ENCODE results near the gene SESN3. TPM values are rescaled to one million over a fixed set of nuclear protein-coding genes. Genes with fewer than 3 reads are reported as not detected.

SESN3 gene
- total RNA-seq, 6 donors from 2014 or later, result 11.5 to 48.8 (median 23.2) TPM

GRCh38 chr11:95262994-95263765 lies 32.2 kb upstream of the SESN3 start:
- 67 to 92% methylated on average over 2 of the region's 2 CpGs for WGBS, 2 donors
- Histone ChIP-seq H3K27me3 (no peaks in the 10 kb centered on the region), H3K36me3 (no peaks in the 10 kb centered on the region), H3K9me3 (no peaks in the 10 kb centered on the region), H3K4me1 (peaks cover 0 to 20% (median 15%) of the 10 kb centered on the region in 4 donors), H3K27ac (no peak overlapping the region), H3K4me3 (no peak overlapping the region)
- ATAC-seq (ENCODE audit: low FRiP score in 2 of 2), result no peak
- no peak for TF ChIP-seq EP300 (IDR thresholded peaks at IDR 0.05)
- no peak for TF ChIP-seq POLR2A (IDR thresholded peaks at IDR 0.05)
- no peak for DNase-seq

GRCh38 chr11:95257456-95257971 lies 26.5 kb upstream of the SESN3 start:
- no peaks in the 10 kb centered on the region for H3K9me3 ChIP-seq
- H3K27ac ChIP-seq, result no peak overlapping the region
- ATAC-seq (ENCODE audit: low FRiP score in 2 of 2) (no peak), DNase-seq (no peak)
- H3K27me3 ChIP-seq, result no peaks in the 10 kb centered on the region
- WGBS, 2 donors, result 89 to 97% methylated on average over 4 of the region's 4 CpGs
- TF ChIP-seq POLR2AphosphoS5 (IDR thresholded peaks at IDR 0.05) (no peak), POLR2A (IDR thresholded peaks at IDR 0.05) (no peak), CTCF (IDR thresholded peaks at IDR 0.05) (no peak), EP300 (IDR thresholded peaks at IDR 0.05) (no peak)
- H3K36me3 ChIP-seq, result no peaks in the 10 kb centered on the region
- no peak overlapping the region for H3K4me3 ChIP-seq
- peaks cover 23 to 34% (median 30%) of the 10 kb centered on the region in 4 donors for H3K4me1 ChIP-seq

DNA sequence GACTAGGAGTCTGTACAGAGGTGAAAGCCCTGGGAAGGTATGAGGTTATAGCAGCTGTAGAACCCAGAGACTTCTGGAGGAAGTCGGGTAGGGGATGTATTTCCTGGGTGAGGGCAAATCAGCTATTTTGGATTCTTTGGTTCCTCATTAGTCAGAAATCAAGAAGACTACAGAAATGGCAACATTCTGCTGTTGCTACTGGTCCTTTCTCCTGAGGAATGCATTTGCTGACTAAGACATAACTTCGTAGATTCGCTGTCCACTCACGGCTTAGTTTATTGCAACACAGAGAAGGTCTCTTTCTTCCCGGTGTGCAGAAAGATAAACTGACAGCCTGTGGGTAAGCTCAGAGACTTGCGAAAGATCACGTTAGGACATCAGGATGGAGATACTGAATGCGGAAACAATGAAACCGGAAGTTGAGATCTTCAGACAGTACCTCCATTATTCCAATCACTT lies 25.3 kb upstream of the SESN3 start:
- peak in 1 of 2 donors; percentile 51 for DNase-seq
- no peaks in the 10 kb centered on the region for H3K9me3 ChIP-seq
- no peak overlapping the region for H3K4me3 ChIP-seq
- no peak for TF ChIP-seq CTCF (IDR thresholded peaks at IDR 0.05)
- TF ChIP-seq POLR2AphosphoS5 (IDR thresholded peaks at IDR 0.05), result peak; percentile 33 to 46
- TF ChIP-seq POLR2A (IDR thresholded peaks at IDR 0.05), result no peak
- H3K36me3 ChIP-seq, result no peaks in the 10 kb centered on the region
- peak overlapping the region; percentile 9 to 81 (median 60) for H3K27ac ChIP-seq
- H3K27me3 ChIP-seq, result no peaks in the 10 kb centered on the region
- peaks cover 23 to 34% (median 30%) of the 10 kb centered on the region in 4 donors for H3K4me1 ChIP-seq
- 46 to 63% methylated on average over 9 of the region's 9 CpGs for WGBS, 2 donors
- peak; percentile 27 to 42 for ATAC-seq (ENCODE audit: low FRiP score in 2 of 2)

- TF ChIP-seq CTCF (IDR thresholded peaks at IDR 0.05) (no peak), POLR2AphosphoS5 (IDR thresholded peaks at IDR 0.05) (no peak), POLR2A (IDR thresholded peaks at IDR 0.05) (no peak), EP300 (IDR thresholded peaks at IDR 0.05) (no peak)
- no peak for ATAC-seq (ENCODE audit: low FRiP score in 2 of 2)
Observed at GRCh38 chr11:95255251-95256145, 24.5 kb upstream of the SESN3 start.

DNA sequence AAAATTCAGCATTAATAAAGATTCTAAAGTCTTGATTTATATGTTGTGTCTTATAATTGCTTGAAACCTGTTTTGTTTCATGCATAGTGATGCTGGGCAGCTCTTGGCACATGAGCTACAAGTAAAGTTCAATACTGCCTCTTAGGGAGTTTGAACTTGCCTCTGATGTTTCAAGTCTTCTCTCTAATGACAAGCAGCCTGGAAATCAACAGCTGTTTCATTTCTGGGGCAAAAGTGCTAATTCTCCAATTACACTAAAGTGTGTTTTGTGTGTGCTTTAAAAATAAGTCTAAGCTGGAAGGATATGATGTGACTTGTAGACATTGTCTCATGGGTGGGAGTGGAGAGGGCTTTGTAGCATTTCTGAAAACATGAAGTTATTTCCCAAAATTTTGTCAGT lies 23.7 kb upstream of the SESN3 start:
- Histone ChIP-seq H3K4me1 (peaks cover 23 to 34% (median 30%) of the 10 kb centered on the region in 4 donors), H3K27ac (peak overlapping the region in 2 of 4 donors; percentile 40 to 81)

More at GRCh38 chr11:95255251-95256145, 24.5 kb upstream of the SESN3 start:
- 68 to 71% methylated on average over 4 of the region's 4 CpGs for WGBS, 2 donors
- DNase-seq, result no peak
- no peaks in the 10 kb centered on the region for H3K9me3 ChIP-seq
- H3K4me3 ChIP-seq, result no peak overlapping the region
- H3K4me1 ChIP-seq, result peaks cover 23 to 34% (median 30%) of the 10 kb centered on the region in 4 donors
- H3K36me3 ChIP-seq, result no peaks in the 10 kb centered on the region
- peak overlapping the region; percentile 9 to 81 (median 60) for H3K27ac ChIP-seq
- H3K27me3 ChIP-seq, result no peaks in the 10 kb centered on the region

More for the DNA sequence above, 23.7 kb upstream of the SESN3 start:
- Histone ChIP-seq H3K4me3 (no peak overlapping the region), H3K27me3 (no peaks in the 10 kb centered on the region), H3K9me3 (no peaks in the 10 kb centered on the region), H3K36me3 (no peaks in the 10 kb centered on the region)
- ATAC-seq (ENCODE audit: low FRiP score in 2 of 2) (no peak), DNase-seq (no peak)
- TF ChIP-seq POLR2AphosphoS5 (IDR thresholded peaks at IDR 0.05) (no peak), CTCF (IDR thresholded peaks at IDR 0.05) (no peak), POLR2A (IDR thresholded peaks at IDR 0.05) (no peak), EP300 (IDR thresholded peaks at IDR 0.05) (no peak)
